PC-9 (cell line): ENCODE results near the gene FBXL13. TPM values are rescaled to one million over a fixed set of nuclear protein-coding genes. Genes with fewer than 3 reads are reported as not detected.
"Not testable (repeated sequence)": the region's sequence is repeated elsewhere in the genome, so short reads cannot be mapped to it uniquely, and the experiment has no call there.

Experiments
- BruUV-seq: library from RNA; stranded (reverse); fragments of 400-500 nt; replicated peaks from 2 replicates; lab custom pipeline; 2021; lab: Mats Ljungman, UMichigan
- CTCF ChIA-PET: fragments of 300-600 bp; sonication (Branson Sonifier 250); formaldehyde crosslinking; loops from one replicate; lab custom pipeline; 2022; ENCODE audit warnings: antibody characterized with exemption; lab: Charles Lee
- POLR2A ChIA-PET: fragments of 300-600 bp; sonication (Branson Sonifier 250); formaldehyde crosslinking; loops from one replicate; lab custom pipeline; 2022; ENCODE audit warnings: antibody characterized with exemption; ENCODE audit not compliant: unreplicated experiment; lab: Charles Lee
- DNase-seq, 2 experiments: peaks; one replicate each; pipeline versions ENCODE4 v3.0.0 to v3.0.0-alpha.2; 2015 to 2022; ENCODE audit warnings: mixed read lengths in 1 of 2
- H2AFZ ChIP-seq: fragments of 200-600 bp; sonication (generic); 2 replicates; pipeline ENCODE4 v1.8.1; 2017; ENCODE audit warnings: antibody characterized with exemption
- H3F3A ChIP-seq: fragments of 200-600 bp; sonication (generic); 2 replicates; pipeline ENCODE4 v1.8.1; 2017; ENCODE audit warnings: antibody characterized with exemption, mild to moderate bottlenecking, low read depth; ENCODE audit not compliant: insufficient read depth
- H3K27ac ChIP-seq: fragments of 200-600 bp; sonication (generic); 2 replicates; pipeline ENCODE4 v1.6.1; 2016; ENCODE audit warnings: mixed run types
- H3K27me3 ChIP-seq: fragments of 200-600 bp; sonication (generic); 2 replicates; pipeline ENCODE4 v1.6.1; 2016; ENCODE audit warnings: low read depth, mixed run types; ENCODE audit not compliant: insufficient read depth
- H3K36me3 ChIP-seq: fragments of 200-600 bp; sonication (generic); 2 replicates; pipeline ENCODE4 v1.6.1; 2016; ENCODE audit warnings: low read depth, mixed run types
- H3K4me1 ChIP-seq: fragments of 200-600 bp; sonication (generic); replicated peaks from 2 replicates; pipeline ENCODE4 v1.6.1; 2016; ENCODE audit warnings: mixed run types; ENCODE audit not compliant: insufficient read depth
- H3K4me2 ChIP-seq: fragments of 200-600 bp; sonication (generic); 2 replicates; pipeline ENCODE4 v1.6.1; 2017; ENCODE audit warnings: mixed run types
- H3K4me3 ChIP-seq: fragments of 200-600 bp; sonication (generic); 2 replicates; pipeline ENCODE4 v1.6.1; 2016; ENCODE audit warnings: mixed run types
- H3K79me2 ChIP-seq: fragments of 200-600 bp; sonication (generic); 2 replicates; pipeline ENCODE4 v1.6.1; 2017; ENCODE audit warnings: low read depth, mixed run types
- H3K9me2 ChIP-seq: fragments of 200-600 bp; sonication (generic); 2 replicates; pipeline ENCODE4 v1.8.1; 2017; ENCODE audit warnings: mild to moderate bottlenecking; ENCODE audit not compliant: insufficient read depth
- H3K9me3 ChIP-seq: fragments of 200-600 bp; sonication (generic); 2 replicates; pipeline ENCODE4 v1.8.1; 2016; ENCODE audit warnings: low read depth; ENCODE audit not compliant: insufficient read depth
- H4K20me1 ChIP-seq: fragments of 200-600 bp; sonication (generic); 2 replicates; pipeline ENCODE4 v1.8.1; 2017; ENCODE audit not compliant: insufficient read depth
- CTCF ChIP-seq: fragments of 200-600 bp; sonication (generic); conservative IDR thresholded peaks from 2 replicates; pipeline ENCODE4 v1.6.1; 2017; ENCODE audit warnings: mixed run types, antibody characterized with exemption, mild to moderate bottlenecking, moderate library complexity
- EZH2 ChIP-seq: fragments of 200-600 bp; sonication (generic); IDR thresholded peaks from 2 replicates; pipeline ENCODE4 v1.8.0; 2017; ENCODE audit warnings: antibody characterized with exemption, low read depth
- intact Hi-C: fragments of 100-400 bp; cut with micrococcal nuclease; formaldehyde crosslinking; loops from one replicate; pipeline ENCODE4 v1.10.0; 2022; ENCODE audit not compliant: unreplicated experiment
- total RNA-seq: library from RNA; stranded (reverse); gene quantifications from 2 replicates; pipeline ENCODE4 v1.2.3, GENCODE V29; 2021

The FBXL13 gene
- total RNA-seq, 1 experiment from 2014 or later, result 19.4 TPM

GRCh38 chr7:102840404-102840803 lies 234.2 kb downstream of the FBXL13 start:
- no peak for DNase-seq
- Histone ChIP-seq H3K27ac (no peak overlapping the region), H3K4me2 (no peak overlapping the region), H3K27me3 (no peaks in the 10 kb centered on the region), H3K9me2 (no peaks in the 10 kb centered on the region), H2AFZ (no peak overlapping the region), H3K4me3 (no peak overlapping the region), H3K9me3 (no peaks in the 10 kb centered on the region), H3F3A (no peaks in the 10 kb centered on the region), H4K20me1 (no peaks in the 10 kb centered on the region), H3K79me2 (no peaks in the 10 kb centered on the region), H3K4me1 (peaks cover 8% of the 10 kb centered on the region), H3K36me3 (no peaks in the 10 kb centered on the region)
- BruUV-seq, result no TSS peak
- intact Hi-C loops, result no loop called here
- TF ChIP-seq EZH2, result no peak
- TF ChIP-seq CTCF, result no peak
- ChIA-PET POLR2A (no interaction called here), CTCF (no interaction called here)

- H3K9me2 ChIP-seq, H3K9me3 ChIP-seq, H2AFZ ChIP-seq, H3K27ac ChIP-seq, DNase-seq, BruUV-seq, H3F3A ChIP-seq, CTCF ChIA-PET, H4K20me1 ChIP-seq, H3K4me3 ChIP-seq, H3K4me2 ChIP-seq, intact Hi-C loops, POLR2A ChIA-PET, H3K27me3 ChIP-seq, H3K79me2 ChIP-seq, H3K36me3 ChIP-seq: not testable (repeated sequence)
- peaks cover 19% of the 10 kb centered on the region for H3K4me1 ChIP-seq
Observed at GRCh38 chr7:102838572-102839101, 236.0 kb downstream of the FBXL13 start.

GRCh38 chr7:102837802-102838201 lies 236.8 kb downstream of the FBXL13 start:
- no peaks in the 10 kb centered on the region for H3K9me2 ChIP-seq
- H3F3A ChIP-seq, result no peaks in the 10 kb centered on the region
- H3K4me3 ChIP-seq, result no peak overlapping the region
- peaks cover 19% of the 10 kb centered on the region for H3K4me1 ChIP-seq
- ChIA-PET CTCF (no interaction called here), POLR2A (no interaction called here)
- no peak for TF ChIP-seq EZH2
- TF ChIP-seq CTCF, result no peak
- H3K9me3 ChIP-seq, result no peaks in the 10 kb centered on the region
- BruUV-seq, result no TSS peak
- no peaks in the 10 kb centered on the region for H3K27me3 ChIP-seq
- H2AFZ ChIP-seq, result no peak overlapping the region
- no peak overlapping the region for H3K27ac ChIP-seq
- H3K36me3 ChIP-seq, result no peaks in the 10 kb centered on the region
- DNase-seq, result no peak
- no peaks in the 10 kb centered on the region for H3K79me2 ChIP-seq
- H3K4me2 ChIP-seq, result no peak overlapping the region
- intact Hi-C loops, result no loop called here
- no peaks in the 10 kb centered on the region for H4K20me1 ChIP-seq

- no peak overlapping the region for H3K4me2 ChIP-seq
- POLR2A ChIA-PET, result no interaction called here
Observed at GRCh38 chr7:102836977-102837376, 237.6 kb downstream of the FBXL13 start.

More at GRCh38 chr7:102836977-102837376, 237.6 kb downstream of the FBXL13 start:
- Histone ChIP-seq H2AFZ (no peak overlapping the region), H3K4me1 (peaks cover 19% of the 10 kb centered on the region), H3K79me2 (no peaks in the 10 kb centered on the region), H3K9me2 (no peaks in the 10 kb centered on the region), H3K27me3 (no peaks in the 10 kb centered on the region), H3K27ac (no peak overlapping the region), H3F3A (no peaks in the 10 kb centered on the region), H3K9me3 (peaks cover 5% of the 10 kb centered on the region; the same call in 1 of the 2 replicates), H3K4me3 (no peak overlapping the region), H3K36me3 (no peaks in the 10 kb centered on the region), H4K20me1 (no peaks in the 10 kb centered on the region)
- DNase-seq, result no peak
- intact Hi-C loops, result loop anchor here (1.0 kb wide), 1 partner anchor 38 kb away; no protein-coding TSS in a partner anchor
- TF ChIP-seq CTCF (no peak), EZH2 (no peak)
- BruUV-seq, result no TSS peak
- CTCF ChIA-PET, result interaction anchor here (1.0 kb wide), 1 partner anchor 225 kb away, joined by 3 read pairs; no protein-coding TSS in a partner anchor
